Small intestine (tissue), 16 donors: Measurements from ENCODE around the gene HTR3B. TPM values are rescaled to one million over a fixed set of nuclear protein-coding genes. Genes with fewer than 3 reads are reported as not detected.

Experiments
- DNase-seq, 2 donors: peaks; one replicate each; pipeline versions ENCODE4 v3.0.0 to v3.0.0-alpha.2; 2013
- FAIRE-seq: peaks from 2 replicates; lab custom pipeline; 2012; peaks lifted over from hg19 to GRCh38; lab: Jason Lieb, UNC
- H3K27ac ChIP-seq, 3 donors: one replicate each; pipeline ENCODE4 v1.5.1; 2013; ENCODE audit warnings: low read length in 2 of 3, mild to moderate bottlenecking in 2 of 3, control low read depth in 1 of 3, inconsistent platforms in 1 of 3, low read depth in 1 of 3, moderate library complexity in 1 of 3
- H3K27me3 ChIP-seq, 3 donors: one replicate each; pipeline ENCODE4 v1.6.1; 2013; ENCODE audit warnings: low read length in 3 of 3, inconsistent platforms in 1 of 3; ENCODE audit not compliant: control insufficient read depth in 3 of 3, insufficient read depth in 3 of 3
- H3K36me3 ChIP-seq, 3 donors: one replicate each; pipeline ENCODE4 v1.6.1; 2013; ENCODE audit warnings: low read length in 3 of 3, inconsistent platforms in 1 of 3, low read depth in 1 of 3, mild to moderate bottlenecking in 1 of 3, moderate library complexity in 1 of 3; ENCODE audit not compliant: control insufficient read depth in 3 of 3, insufficient read depth in 2 of 3
- H3K4me1 ChIP-seq, 3 donors: one replicate each; pipeline ENCODE4 v1.6.1; 2013; ENCODE audit warnings: low read length in 2 of 3, inconsistent platforms in 1 of 3, low read depth in 1 of 3, mild to moderate bottlenecking in 1 of 3, moderate library complexity in 1 of 3; ENCODE audit not compliant: control insufficient read depth in 3 of 3, insufficient read depth in 2 of 3
- H3K4me3 ChIP-seq, 3 donors: one replicate each; pipeline ENCODE4 v1.5.1; 2013; ENCODE audit warnings: low read length in 3 of 3, control low read depth in 1 of 3, inconsistent platforms in 1 of 3, low read depth in 1 of 3, mild to moderate bottlenecking in 1 of 3, moderate library complexity in 1 of 3
- H3K9me3 ChIP-seq, 2 donors: one replicate each; pipeline ENCODE4 v1.6.1; 2013; ENCODE audit warnings: low read depth in 1 of 2, low read length in 1 of 2; ENCODE audit not compliant: control insufficient read depth in 2 of 2, insufficient read depth in 1 of 2
- WGBS, 3 donors: extraction: QIAGEN DNeasy Blood & Tissue Kit; methylation state at CpG; one replicate each; pipeline ENCODE4 v1.1.7; 2013; 5-methylcytosine and 5-hydroxymethylcytosine counted together
- long read RNA-seq, 10 donors: transcript quantifications; one replicate each; lab custom pipeline, GENCODE V29; 2026
- polyA plus RNA-seq, 4 donors: library from polyadenylated mRNA; stranded (reverse) in 3 of 4; unstranded in 1 of 4; fragments of 200-250 nt in 3 of 4; fragments of 120-200 nt in 1 of 4; gene quantifications; one replicate each; pipeline versions ENCODE4 v1.2.1 to v1.2.3, GENCODE V29; 2013
- donor health status: healthy with polysubstance abuse.
- donor health status: control.
- donor health status: control.
- donor health status: Bipolar disorder and iron deficiency.
- donor health status: healthy.

The HTR3B gene, protein sequence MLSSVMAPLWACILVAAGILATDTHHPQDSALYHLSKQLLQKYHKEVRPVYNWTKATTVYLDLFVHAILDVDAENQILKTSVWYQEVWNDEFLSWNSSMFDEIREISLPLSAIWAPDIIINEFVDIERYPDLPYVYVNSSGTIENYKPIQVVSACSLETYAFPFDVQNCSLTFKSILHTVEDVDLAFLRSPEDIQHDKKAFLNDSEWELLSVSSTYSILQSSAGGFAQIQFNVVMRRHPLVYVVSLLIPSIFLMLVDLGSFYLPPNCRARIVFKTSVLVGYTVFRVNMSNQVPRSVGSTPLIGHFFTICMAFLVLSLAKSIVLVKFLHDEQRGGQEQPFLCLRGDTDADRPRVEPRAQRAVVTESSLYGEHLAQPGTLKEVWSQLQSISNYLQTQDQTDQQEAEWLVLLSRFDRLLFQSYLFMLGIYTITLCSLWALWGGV
- polyA plus RNA-seq: under 1 TPM in 1 of 4 donors, not detected in 3; 0.39 TPM
- long read RNA-seq, donor 1: 0 reads
- long read RNA-seq, donor 2: 0 reads
- long read RNA-seq, donor 3: 0 reads
- long read RNA-seq, donor 4: 0 reads
- long read RNA-seq, donor 5: 0 reads
- long read RNA-seq, donor 6: 0 reads
- long read RNA-seq, donor 7: 0 reads
- long read RNA-seq, donor 8: 0 reads
- long read RNA-seq, donor 9: 0 reads
- long read RNA-seq, donor 10: 0 reads

GRCh38 chr11:113904379-113905101 is at the start of gene HTR3B:
TSS of gene HTR3B (plus strand) at chr11:113904796. CDS start at chr11:113904934, 138 bp downstream.
- Histone ChIP-seq H3K9me3 (peaks cover 0 to 5% of the 10 kb centered on the region in 2 donors), H3K27ac (peak within 1 kb of the TSS in 1 of 3 donors; percentile 75), H3K36me3 (no peaks in the 10 kb centered on the region), H3K4me3 (no peak within 1 kb of the TSS), H3K27me3 (no peaks in the 10 kb centered on the region), H3K4me1 (peaks cover 0 to 9% (median 0%) of the 10 kb centered on the region in 3 donors)
- WGBS, 3 donors: 71 to 90% (median 89%) methylated on average over 6 of the region's 6 CpGs
- DNase-seq (no peak), FAIRE-seq (no peak)

- Histone ChIP-seq H3K4me1 (peaks cover 0 to 4% (median 0%) of the 10 kb centered on the region in 3 donors), H3K27ac (no peak overlapping the region), H3K36me3 (peaks cover 0 to 20% (median 3%) of the 10 kb centered on the region in 3 donors), H3K4me3 (no peak overlapping the region), H3K27me3 (no peaks in the 10 kb centered on the region), H3K9me3 (no peaks in the 10 kb centered on the region)
- WGBS, 3 donors: 96 to 98% (median 98%) methylated on average over 6 of the region's 6 CpGs
- no peak for DNase-seq
- FAIRE-seq: no peak
These were observed 48.8 kb upstream of the HTR3B start for GRCh38 chr11:113855803-113856202.

DNA sequence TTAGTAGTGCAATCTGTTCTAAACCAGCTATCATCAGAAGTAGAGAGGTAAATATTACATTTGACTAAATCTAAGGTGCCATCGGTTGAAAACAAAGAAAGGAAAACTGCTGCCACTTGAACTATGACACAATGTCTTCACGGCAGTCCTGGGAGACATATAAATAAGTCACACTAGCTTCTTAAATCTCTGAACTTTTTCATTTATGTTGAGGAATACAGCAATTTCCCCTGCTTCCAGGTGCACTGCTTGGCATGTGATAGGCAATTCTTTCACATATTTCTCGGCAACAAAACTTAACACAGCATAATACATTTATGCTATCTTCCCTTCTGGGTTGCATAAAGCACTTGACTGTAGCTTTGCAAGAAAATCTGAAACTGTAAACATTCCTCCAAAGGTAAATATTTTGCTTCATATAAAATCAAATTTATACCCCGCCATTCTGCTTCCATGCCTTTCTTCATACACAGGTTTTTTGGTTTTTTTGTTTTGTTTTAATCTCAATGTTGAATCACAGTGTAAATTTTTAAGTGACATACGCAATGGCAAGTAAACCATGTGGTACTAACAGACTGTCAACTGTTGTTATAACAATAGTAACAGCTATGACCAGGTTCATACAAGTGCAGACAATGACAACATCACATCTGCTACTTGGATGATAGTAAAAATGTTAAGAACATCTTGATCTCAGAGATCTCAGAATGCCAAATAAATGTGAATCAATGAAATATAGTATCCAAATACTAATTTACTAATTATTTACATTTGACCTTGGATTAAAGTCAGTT is 47.4 kb upstream of the HTR3B start:
- peaks cover 0 to 4% (median 0%) of the 10 kb centered on the region in 3 donors for H3K4me1 ChIP-seq
- WGBS, 3 donors: 75 to 79% (median 76%) methylated on average over 5 of the region's 5 CpGs
- H3K4me3 ChIP-seq: no peak overlapping the region
- DNase-seq (no peak), FAIRE-seq (no peak)
- peaks cover 0 to 8% (median 0%) of the 10 kb centered on the region in 3 donors for H3K36me3 ChIP-seq
- H3K9me3 ChIP-seq: no peaks in the 10 kb centered on the region
- H3K27ac ChIP-seq: no peak overlapping the region
- no peaks in the 10 kb centered on the region for H3K27me3 ChIP-seq

DNA sequence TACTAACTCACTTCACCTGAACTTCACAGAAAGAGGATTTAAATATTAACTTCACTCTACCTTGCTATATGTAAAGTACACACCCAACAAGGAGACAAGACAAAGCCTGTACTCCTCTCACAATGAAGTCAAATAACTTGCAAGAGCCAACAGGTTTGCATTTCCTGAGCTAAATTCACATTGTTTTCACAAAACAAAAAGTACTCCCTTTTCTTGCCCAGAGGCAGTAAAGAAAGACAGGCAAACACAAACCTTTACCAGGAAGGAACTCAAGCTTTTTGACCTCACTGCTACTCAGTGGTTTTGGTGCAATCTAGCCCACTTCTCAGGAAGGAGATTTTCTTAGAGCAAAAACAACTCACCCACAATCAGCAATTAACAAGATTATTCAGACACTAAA is 44.9 kb upstream of the HTR3B start:
- DNase-seq: no peak
- FAIRE-seq: no peak

DNA sequence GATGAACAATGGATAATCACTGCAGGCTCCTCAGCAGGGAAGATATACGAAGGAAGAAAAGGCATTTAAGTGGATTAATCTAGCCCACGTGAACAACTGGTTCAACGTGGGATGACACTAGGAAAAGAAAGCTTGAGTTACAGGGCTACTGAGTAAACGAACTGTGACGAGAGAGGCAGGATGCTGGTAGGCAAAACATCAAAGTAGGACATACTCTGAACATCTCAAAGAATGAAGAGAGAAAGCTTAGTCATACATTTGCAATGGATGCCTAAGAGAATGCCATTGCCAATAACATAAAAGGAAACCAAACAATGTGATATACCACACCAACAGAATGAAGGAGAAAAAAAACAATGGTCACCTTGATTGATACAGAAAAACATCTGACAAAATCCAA is 42.2 kb upstream of the HTR3B start:
- H3K9me3 ChIP-seq: no peaks in the 10 kb centered on the region
- no peak overlapping the region for H3K27ac ChIP-seq
- H3K27me3 ChIP-seq: no peaks in the 10 kb centered on the region
- WGBS, 3 donors: 68 to 89% (median 78%) methylated on average over 5 of the region's 5 CpGs
- no peak overlapping the region for H3K4me3 ChIP-seq
- DNase-seq (no peak), FAIRE-seq (no peak)
- H3K36me3 ChIP-seq: peaks cover 0 to 4% (median 0%) of the 10 kb centered on the region in 3 donors
- H3K4me1 ChIP-seq: peaks cover 0 to 4% (median 0%) of the 10 kb centered on the region in 3 donors

More for the DNA sequence above, 44.9 kb upstream of the HTR3B start:
- H3K4me1 ChIP-seq: peaks cover 0 to 4% (median 0%) of the 10 kb centered on the region in 3 donors
- no peak overlapping the region for H3K4me3 ChIP-seq
- H3K27me3 ChIP-seq: no peaks in the 10 kb centered on the region
- peaks cover 0 to 2% (median 0%) of the 10 kb centered on the region in 3 donors for H3K36me3 ChIP-seq
- H3K27ac ChIP-seq: no peak overlapping the region
- no peaks in the 10 kb centered on the region for H3K9me3 ChIP-seq

DNA sequence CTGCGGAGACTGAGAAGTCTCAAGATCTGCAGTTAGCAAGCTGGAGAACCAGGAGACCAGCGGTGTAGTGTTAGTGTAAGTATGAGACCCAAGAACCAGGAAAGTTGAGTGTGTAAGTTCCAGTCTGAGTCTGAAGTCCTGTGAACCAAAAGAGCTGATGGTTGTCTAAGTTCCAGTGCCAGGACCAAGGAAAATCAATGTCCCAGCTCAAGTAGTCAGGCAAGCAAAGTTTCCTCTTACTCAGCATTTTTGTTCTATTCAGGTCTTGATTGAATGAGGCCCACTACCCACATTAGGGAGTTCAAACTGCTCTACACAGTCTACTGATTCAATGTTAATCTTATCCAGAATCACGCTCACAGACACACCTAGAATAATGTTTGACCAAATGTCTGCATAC is 40.2 kb upstream of the HTR3B start:
- H3K4me1 ChIP-seq: peaks cover 0 to 4% (median 0%) of the 10 kb centered on the region in 3 donors
- FAIRE-seq: no peak
- 89 to 95% (median 94%) methylated on average over 3 of the region's 3 CpGs for WGBS, 3 donors

GRCh38 chr11:113865873-113866272 is 38.7 kb upstream of the HTR3B start:
- Histone ChIP-seq H3K36me3 (peaks cover 0 to 8% (median 0%) of the 10 kb centered on the region in 3 donors), H3K27me3 (no peaks in the 10 kb centered on the region), H3K27ac (no peak overlapping the region), H3K9me3 (no peaks in the 10 kb centered on the region), H3K4me3 (no peak overlapping the region), H3K4me1 (no peaks in the 10 kb centered on the region)
- FAIRE-seq: no peak
- 98% methylated on average over 8 of the region's 8 CpGs for WGBS, 3 donors
- DNase-seq: no peak

More for the DNA sequence above, 40.2 kb upstream of the HTR3B start:
- Histone ChIP-seq H3K4me3 (no peak overlapping the region), H3K27me3 (no peaks in the 10 kb centered on the region), H3K27ac (no peak overlapping the region), H3K36me3 (peaks cover 0 to 10% (median 0%) of the 10 kb centered on the region in 3 donors), H3K9me3 (no peaks in the 10 kb centered on the region)
- DNase-seq: no peak
